PC-9 (cell line): Measurements from ENCODE around the gene GOLPH3L. TPM values are rescaled to one million over a fixed set of nuclear protein-coding genes. Genes with fewer than 3 reads are reported as not detected.

Source experiments
- Bru-seq: library from RNA; stranded (reverse); fragments of 400-500 nt; gene quantifications from one replicate; lab custom pipeline; 2021; lab: Mats Ljungman, UMichigan
- BruChase-seq, 2 experiments: library from RNA; stranded (reverse); fragments of 400-500 nt; gene quantifications; one replicate each; lab custom pipeline; 2021; lab: Mats Ljungman, UMichigan
- BruUV-seq: library from RNA; stranded (reverse); fragments of 400-500 nt; replicated peaks from 2 replicates; lab custom pipeline; 2021; lab: Mats Ljungman, UMichigan
- CTCF ChIA-PET: fragments of 300-600 bp; sonication (Branson Sonifier 250); formaldehyde crosslinking; loops from one replicate; lab custom pipeline; 2022; ENCODE audit warnings: antibody characterized with exemption; lab: Charles Lee
- POLR2A ChIA-PET: fragments of 300-600 bp; sonication (Branson Sonifier 250); formaldehyde crosslinking; loops from one replicate; lab custom pipeline; 2022; ENCODE audit warnings: antibody characterized with exemption; ENCODE audit not compliant: unreplicated experiment; lab: Charles Lee
- DNase-seq, 2 experiments: peaks; one replicate each; pipeline versions ENCODE4 v3.0.0 to v3.0.0-alpha.2; 2015 to 2022; ENCODE audit warnings: mixed read lengths in 1 of 2
- H2AFZ ChIP-seq: fragments of 200-600 bp; sonication (generic); 2 replicates; pipeline ENCODE4 v1.8.1; 2017; ENCODE audit warnings: antibody characterized with exemption
- H3F3A ChIP-seq: fragments of 200-600 bp; sonication (generic); 2 replicates; pipeline ENCODE4 v1.8.1; 2017; ENCODE audit warnings: antibody characterized with exemption, mild to moderate bottlenecking, low read depth; ENCODE audit not compliant: insufficient read depth
- H3K27ac ChIP-seq: fragments of 200-600 bp; sonication (generic); 2 replicates; pipeline ENCODE4 v1.6.1; 2016; ENCODE audit warnings: mixed run types
- H3K27me3 ChIP-seq: fragments of 200-600 bp; sonication (generic); 2 replicates; pipeline ENCODE4 v1.6.1; 2016; ENCODE audit warnings: low read depth, mixed run types; ENCODE audit not compliant: insufficient read depth
- H3K36me3 ChIP-seq: fragments of 200-600 bp; sonication (generic); 2 replicates; pipeline ENCODE4 v1.6.1; 2016; ENCODE audit warnings: low read depth, mixed run types
- H3K4me1 ChIP-seq: fragments of 200-600 bp; sonication (generic); replicated peaks from 2 replicates; pipeline ENCODE4 v1.6.1; 2016; ENCODE audit warnings: mixed run types; ENCODE audit not compliant: insufficient read depth
- H3K4me2 ChIP-seq: fragments of 200-600 bp; sonication (generic); 2 replicates; pipeline ENCODE4 v1.6.1; 2017; ENCODE audit warnings: mixed run types
- H3K4me3 ChIP-seq: fragments of 200-600 bp; sonication (generic); 2 replicates; pipeline ENCODE4 v1.6.1; 2016; ENCODE audit warnings: mixed run types
- H3K79me2 ChIP-seq: fragments of 200-600 bp; sonication (generic); 2 replicates; pipeline ENCODE4 v1.6.1; 2017; ENCODE audit warnings: low read depth, mixed run types
- H3K9me2 ChIP-seq: fragments of 200-600 bp; sonication (generic); 2 replicates; pipeline ENCODE4 v1.8.1; 2017; ENCODE audit warnings: mild to moderate bottlenecking; ENCODE audit not compliant: insufficient read depth
- H3K9me3 ChIP-seq: fragments of 200-600 bp; sonication (generic); 2 replicates; pipeline ENCODE4 v1.8.1; 2016; ENCODE audit warnings: low read depth; ENCODE audit not compliant: insufficient read depth
- H4K20me1 ChIP-seq: fragments of 200-600 bp; sonication (generic); 2 replicates; pipeline ENCODE4 v1.8.1; 2017; ENCODE audit not compliant: insufficient read depth
- CTCF ChIP-seq: fragments of 200-600 bp; sonication (generic); conservative IDR thresholded peaks from 2 replicates; pipeline ENCODE4 v1.6.1; 2017; ENCODE audit warnings: mixed run types, antibody characterized with exemption, mild to moderate bottlenecking, moderate library complexity
- EZH2 ChIP-seq: fragments of 200-600 bp; sonication (generic); IDR thresholded peaks from 2 replicates; pipeline ENCODE4 v1.8.0; 2017; ENCODE audit warnings: antibody characterized with exemption, low read depth
- intact Hi-C: fragments of 100-400 bp; cut with micrococcal nuclease; formaldehyde crosslinking; loops from one replicate; pipeline ENCODE4 v1.10.0; 2022; ENCODE audit not compliant: unreplicated experiment
- long read RNA-seq: library from polyadenylated mRNA; stranded (forward); transcript quantifications from one replicate; pipeline ENCODE4 v2.0.0, GENCODE V29; 2022
- total RNA-seq: library from RNA; stranded (reverse); gene quantifications from 2 replicates; pipeline ENCODE4 v1.2.3, GENCODE V29; 2021

Gene GOLPH3L
- 36.5 and 52.7 TPM in 2 replicates for total RNA-seq
- Bru-seq, nascent RNA, result percentile 84 among the genes with signal in this experiment
- percentile 81 among the genes with signal in this experiment for BruChase-seq, experiment 1, labeled RNA remaining after a 2-hour chase
- BruChase-seq, experiment 2, labeled RNA remaining after a 6-hour chase, result percentile 72 among the genes with signal in this experiment
- long read RNA-seq, transcript GOLPH3L-201 (5 exons, 2,999 nt), result major isoform, 32 of 42 reads
- long read RNA-seq, partial matches to known transcripts, result 2 of 42 reads
- long read RNA-seq, other reads (novel, unspliced or antisense), result 5 of 42 reads

GRCh38 chr1:150696995-150697927 is at the start of gene GOLPH3L:
Gene GOLPH3L, minus strand, starts transcription at chr1:150697154. Its CDS starts 2,316 bp downstream, at chr1:150694838.
- intact Hi-C loops, result loop anchor here (1.0 to 5.0 kb wide), 2 partner anchors 116 to 135 kb away; no protein-coding TSS in a partner anchor
- H3K4me3 ChIP-seq, result peak within 1 kb of the TSS; percentile 83
- no peak for TF ChIP-seq EZH2
- no peak for TF ChIP-seq CTCF
- H4K20me1 ChIP-seq, result peaks cover 15% of the 10 kb centered on the region; the same call in 1 of the 2 replicates
- ChIA-PET CTCF (interaction anchor here (1.3 to 1.4 kb wide), 2 partner anchors 116 to 135 kb away, joined by 5 to 12 read pairs; no protein-coding TSS in a partner anchor), POLR2A (interaction anchor here (0.5 to 1.4 kb wide), 33 partner anchors 21 to 1339 kb away, joined by 3 to 20 read pairs (median 4); partner anchors contain the start of genes ENSA, MCL1, MINDY1 and S100A11)
- peak within 1 kb of the TSS; percentile 40 for H3K27ac ChIP-seq
- no peaks in the 10 kb centered on the region for H3K9me3 ChIP-seq
- H3F3A ChIP-seq, result peaks cover 3% of the 10 kb centered on the region; the same call in 1 of the 2 replicates
- BruUV-seq, result no TSS peak
- H2AFZ ChIP-seq, result peak within 1 kb of the TSS; percentile 91
- peaks cover 31% of the 10 kb centered on the region for H3K79me2 ChIP-seq
- H3K4me2 ChIP-seq, result peak within 1 kb of the TSS; percentile 86
- peaks cover 4% of the 10 kb centered on the region; the same call in 1 of the 2 replicates for H3K9me2 ChIP-seq
- DNase-seq, result peak; percentile 95 to 99
- H3K36me3 ChIP-seq, result peaks cover 25% of the 10 kb centered on the region
- H3K4me1 ChIP-seq, result peaks cover 10% of the 10 kb centered on the region
- H3K27me3 ChIP-seq, result no peaks in the 10 kb centered on the region

- CTCF ChIA-PET, result no interaction called here
- H3K4me3 ChIP-seq, result no peak overlapping the region
- POLR2A ChIA-PET, result no interaction called here
Observed at GRCh38 chr1:150730130-150730721, 33.3 kb upstream of the GOLPH3L start.

More at GRCh38 chr1:150730130-150730721, 33.3 kb upstream of the GOLPH3L start:
- intact Hi-C loops, result no loop called here
- no peaks in the 10 kb centered on the region for H3K4me1 ChIP-seq
- no peak for DNase-seq
- TF ChIP-seq EZH2 (no peak), CTCF (no peak)
- no TSS peak for BruUV-seq
- no peaks in the 10 kb centered on the region for H3K9me2 ChIP-seq
- H3K27ac ChIP-seq, result no peak overlapping the region
- H3F3A ChIP-seq, result no peaks in the 10 kb centered on the region
- H3K27me3 ChIP-seq, result no peaks in the 10 kb centered on the region
- no peaks in the 10 kb centered on the region for H3K36me3 ChIP-seq
- no peak overlapping the region for H2AFZ ChIP-seq
- H3K4me2 ChIP-seq, result no peak overlapping the region
- no peaks in the 10 kb centered on the region for H3K79me2 ChIP-seq
- H3K9me3 ChIP-seq, result no peaks in the 10 kb centered on the region
- no peaks in the 10 kb centered on the region for H4K20me1 ChIP-seq
